ENCODE results near the gene PIGS.
A peak's percentile ranks its signal among the peaks of the same experiment; 100 is the strongest.
"Not testable (repeated sequence)": the region's sequence is repeated elsewhere in the genome, so short reads cannot be mapped to it uniquely, and the experiment has no call there.

PIGS gene

GRCh38 chr17:28571361-28572122 is at the start of gene PIGS:
Gene PIGS (minus strand): TSS chr17:28571524. CDS start chr17:28571496, 28 bp downstream.
- Mint-ChIP-seq H3K4me3 (peak within 1 kb of the TSS; percentile 95), H3K27ac (peak within 1 kb of the TSS; percentile 97), H3K27me3 (no peaks in the 10 kb centered on the region), H3K9me3 (no peaks in the 10 kb centered on the region), H3K36me3 (ENCODE audit: low read depth) (peaks cover 66% of the 10 kb centered on the region), H3K4me1 (ENCODE audit: low read depth) (peaks cover 53% of the 10 kb centered on the region)
- DNase-seq, result peak; percentile 94

GRCh38 chr17:28620010-28620409 is 48.7 kb upstream of the PIGS start:
- peak overlapping the region; percentile 71 for H3K27ac Mint-ChIP-seq
- H3K9me3 Mint-ChIP-seq, result no peaks in the 10 kb centered on the region
- no peak overlapping the region for H3K4me3 Mint-ChIP-seq
- peaks cover 98% of the 10 kb centered on the region for H3K36me3 Mint-ChIP-seq (ENCODE audit: low read depth)
- no peaks in the 10 kb centered on the region for H3K27me3 Mint-ChIP-seq
- no peaks in the 10 kb centered on the region for H3K4me1 Mint-ChIP-seq (ENCODE audit: low read depth)
- DNase-seq, result no peak

GRCh38 chr17:28618464-28618863 is 47.1 kb upstream of the PIGS start:
- Mint-ChIP-seq H3K4me3 (no peak overlapping the region), H3K27me3 (no peaks in the 10 kb centered on the region), H3K27ac (no peak overlapping the region), H3K36me3 (ENCODE audit: low read depth) (peaks cover 98% of the 10 kb centered on the region), H3K9me3 (no peaks in the 10 kb centered on the region), H3K4me1 (ENCODE audit: low read depth) (no peaks in the 10 kb centered on the region)
- DNase-seq, result no peak

GRCh38 chr17:28616281-28616680 is 45.0 kb upstream of the PIGS start:
- H3K4me3 Mint-ChIP-seq, result no peak overlapping the region
- H3K9me3 Mint-ChIP-seq, result no peaks in the 10 kb centered on the region
- peak overlapping the region; percentile 53 for H3K27ac Mint-ChIP-seq
- H3K36me3 Mint-ChIP-seq (ENCODE audit: low read depth), result peaks cover 98% of the 10 kb centered on the region
- H3K4me1 Mint-ChIP-seq (ENCODE audit: low read depth), result no peaks in the 10 kb centered on the region
- DNase-seq, result no peak
- no peaks in the 10 kb centered on the region for H3K27me3 Mint-ChIP-seq

- Mint-ChIP-seq H3K9me3 (no peaks in the 10 kb centered on the region), H3K4me3 (no peak overlapping the region), H3K36me3 (ENCODE audit: low read depth) (peaks cover 98% of the 10 kb centered on the region), H3K4me1 (ENCODE audit: low read depth) (no peaks in the 10 kb centered on the region), H3K27me3 (no peaks in the 10 kb centered on the region), H3K27ac (peak overlapping the region; percentile 13)
- DNase-seq, result no peak
These were observed 44.1 kb upstream of the PIGS start for GRCh38 chr17:28615260-28615940.

GRCh38 chr17:28613931-28614381 is 42.6 kb upstream of the PIGS start, which contains the start of gene RSKR:
Gene RSKR (minus strand): TSS chr17:28614185. CDS start chr17:28614161, 24 bp downstream.
- peaks cover 97% of the 10 kb centered on the region for H3K36me3 Mint-ChIP-seq (ENCODE audit: low read depth)
- H3K4me3 Mint-ChIP-seq, result no peak within 1 kb of the TSS

GRCh38 chr17:28612936-28613872 is 41.9 kb upstream of the PIGS start:
- DNase-seq, result peak; percentile 43

More at GRCh38 chr17:28613931-28614381, 42.6 kb upstream of the PIGS start, which contains the start of gene RSKR:
- Mint-ChIP-seq H3K27me3 (no peaks in the 10 kb centered on the region), H3K4me1 (ENCODE audit: low read depth) (no peaks in the 10 kb centered on the region), H3K9me3 (no peaks in the 10 kb centered on the region), H3K27ac (peak within 1 kb of the TSS; percentile 77)
- no peak for DNase-seq

GRCh38 chr17:28612531-28612930 is 41.2 kb upstream of the PIGS start:
- Mint-ChIP-seq H3K9me3 (no peaks in the 10 kb centered on the region), H3K4me3 (no peak overlapping the region), H3K27ac (peak overlapping the region; percentile 48), H3K36me3 (ENCODE audit: low read depth) (peaks cover 98% of the 10 kb centered on the region), H3K4me1 (ENCODE audit: low read depth) (no peaks in the 10 kb centered on the region), H3K27me3 (no peaks in the 10 kb centered on the region)
- DNase-seq, result no peak

More at GRCh38 chr17:28612936-28613872, 41.9 kb upstream of the PIGS start:
- no peaks in the 10 kb centered on the region for H3K9me3 Mint-ChIP-seq
- H3K36me3 Mint-ChIP-seq (ENCODE audit: low read depth), result peaks cover 96% of the 10 kb centered on the region
- H3K27ac Mint-ChIP-seq, result peak overlapping the region; percentile 77
- H3K4me1 Mint-ChIP-seq (ENCODE audit: low read depth), result no peaks in the 10 kb centered on the region
- no peaks in the 10 kb centered on the region for H3K27me3 Mint-ChIP-seq
- no peak overlapping the region for H3K4me3 Mint-ChIP-seq

GRCh38 chr17:28610376-28610775 is 39.1 kb upstream of the PIGS start:
- peak overlapping the region; percentile 63 for H3K27ac Mint-ChIP-seq
- no peaks in the 10 kb centered on the region for H3K9me3 Mint-ChIP-seq
- no peak overlapping the region for H3K4me3 Mint-ChIP-seq
- no peak for DNase-seq
- no peaks in the 10 kb centered on the region for H3K27me3 Mint-ChIP-seq
- H3K36me3 Mint-ChIP-seq (ENCODE audit: low read depth), result peaks cover 91% of the 10 kb centered on the region
- no peaks in the 10 kb centered on the region for H3K4me1 Mint-ChIP-seq (ENCODE audit: low read depth)

- not testable (repeated sequence) for H3K27ac Mint-ChIP-seq, H3K27me3 Mint-ChIP-seq, H3K4me3 Mint-ChIP-seq, H3K9me3 Mint-ChIP-seq, DNase-seq
- Mint-ChIP-seq H3K36me3 (ENCODE audit: low read depth) (peaks cover 52% of the 10 kb centered on the region), H3K4me1 (ENCODE audit: low read depth) (peaks cover 11% of the 10 kb centered on the region)
These were observed 32.7 kb upstream of the PIGS start for GRCh38 chr17:28604031-28604430.

GRCh38 chr17:28599311-28600184 is 28.2 kb upstream of the PIGS start:
- Mint-ChIP-seq H3K36me3 (ENCODE audit: low read depth) (peaks cover 48% of the 10 kb centered on the region), H3K27me3 (no peaks in the 10 kb centered on the region), H3K9me3 (no peaks in the 10 kb centered on the region), H3K4me3 (peak overlapping the region; percentile 91), H3K4me1 (ENCODE audit: low read depth) (peaks cover 23% of the 10 kb centered on the region), H3K27ac (peak overlapping the region; percentile 94)
- no peak for DNase-seq

GRCh38 chr17:28598799-28599310 is 27.5 kb upstream of the PIGS start, which contains the start of gene SPAG5:
Gene SPAG5 (minus strand): TSS chr17:28599025. CDS start chr17:28598946, 79 bp downstream.
- Mint-ChIP-seq H3K9me3 (no peaks in the 10 kb centered on the region), H3K4me1 (ENCODE audit: low read depth) (peaks cover 23% of the 10 kb centered on the region), H3K27ac (peak within 1 kb of the TSS; percentile 94), H3K27me3 (no peaks in the 10 kb centered on the region), H3K4me3 (peak within 1 kb of the TSS; percentile 91), H3K36me3 (ENCODE audit: low read depth) (peaks cover 48% of the 10 kb centered on the region)
- peak; percentile 95 for DNase-seq

- no peaks in the 10 kb centered on the region for H3K9me3 Mint-ChIP-seq
- H3K36me3 Mint-ChIP-seq (ENCODE audit: low read depth), result peaks cover 46% of the 10 kb centered on the region
- DNase-seq, result no peak
- no peaks in the 10 kb centered on the region for H3K27me3 Mint-ChIP-seq
- H3K4me1 Mint-ChIP-seq (ENCODE audit: low read depth), result peaks cover 23% of the 10 kb centered on the region
- H3K27ac Mint-ChIP-seq, result peak overlapping the region; percentile 94
- peak overlapping the region; percentile 91 for H3K4me3 Mint-ChIP-seq
These were observed 27.1 kb upstream of the PIGS start for GRCh38 chr17:28598389-28598788.
